Stomach (tissue), 4 donors: Measurements from ENCODE around the gene SGCB.

ENCODE experiments used
- CTCF ChIP-seq, 7 experiments: fragments of 450-650 bp in 4 of 7; fragments of 200-600 bp in 3 of 7; sonication (generic) in 3 of 7; IDR thresholded peaks; one replicate each; pipeline ENCODE4 v1.5.1; 2016 to 2019; ENCODE audit warnings: antibody characterized with exemption in 7 of 7, control low read depth in 2 of 7, mild to moderate bottlenecking in 1 of 7
- POLR2A ChIP-seq, 4 donors: fragments of 450-650 bp; IDR thresholded peaks; one replicate each; pipeline ENCODE4 v1.6.1; 2016; ENCODE audit warnings: antibody characterized with exemption in 4 of 4, control low read depth in 2 of 4, mild to moderate bottlenecking in 1 of 4, moderate library complexity in 1 of 4

GRCh38 chr4:52035190-52035589 is 2.9 kb downstream of the SGCB start:
- TF ChIP-seq CTCF (IDR thresholded peaks at IDR 0.05) (no peak), POLR2A (IDR thresholded peaks at IDR 0.05) (no peak)
